MM.1S (cell line): ENCODE data around the gene PSMD11.

ENCODE experiments used
- DNase-seq: peaks from one replicate; pipeline ENCODE4 v3.0.0-alpha.2; 2015
- H2AFZ ChIP-seq: fragments of 300-600 bp; sonication (generic); 2 replicates; pipeline ENCODE4 v1.6.0; 2016; ENCODE audit warnings: antibody characterized with exemption, low read length
- H3F3A ChIP-seq: fragments of 300-600 bp; sonication (generic); 2 replicates; pipeline ENCODE4 v1.6.1; 2016; ENCODE audit warnings: mild to moderate bottlenecking, antibody characterized with exemption, low read length, moderate library complexity, mixed read lengths; ENCODE audit not compliant: insufficient read depth
- H3K27ac ChIP-seq: fragments of 300-600 bp; sonication (generic); 2 replicates; pipeline ENCODE4 v1.5.1; 2016; ENCODE audit warnings: mild to moderate bottlenecking, low read length
- H3K27me3 ChIP-seq: fragments of 300-600 bp; sonication (generic); replicated peaks from 2 replicates; pipeline ENCODE4 v1.6.0; 2016; ENCODE audit warnings: low read length; ENCODE audit not compliant: insufficient read depth
- H3K36me3 ChIP-seq: fragments of 300-600 bp; sonication (generic); replicated peaks from 2 replicates; pipeline ENCODE4 v1.6.1; 2016; ENCODE audit warnings: mild to moderate bottlenecking, low read length, mixed read lengths; ENCODE audit not compliant: insufficient read depth
- H3K4me1 ChIP-seq: fragments of 300-600 bp; sonication (generic); 2 replicates; pipeline ENCODE4 v1.6.1; 2016; ENCODE audit warnings: low read length, mixed read lengths
- H3K4me2 ChIP-seq: fragments of 300-600 bp; sonication (generic); 2 replicates; pipeline ENCODE4 v1.6.0; 2016; ENCODE audit warnings: low read depth, low read length
- H3K4me3 ChIP-seq: fragments of 300-600 bp; sonication (generic); 2 replicates; pipeline ENCODE4 v1.5.1; 2016; ENCODE audit warnings: low read length, mixed read lengths
- H3K79me2 ChIP-seq: fragments of 300-600 bp; sonication (generic); 2 replicates; pipeline ENCODE4 v1.6.1; 2016; ENCODE audit warnings: mixed run types, low read length, mixed read lengths
- H3K9ac ChIP-seq: fragments of 300-600 bp; sonication (generic); 2 replicates; pipeline ENCODE4 v1.6.1; 2016; ENCODE audit warnings: low read length, mixed read lengths
- H3K9me2 ChIP-seq: fragments of 300-600 bp; sonication (generic); replicated peaks from 2 replicates; pipeline ENCODE4 v1.6.1; 2016; ENCODE audit warnings: mild to moderate bottlenecking, low read length, mixed read lengths; ENCODE audit not compliant: insufficient read depth
- H3K9me3 ChIP-seq: fragments of 300-600 bp; sonication (generic); replicated peaks from 2 replicates; pipeline ENCODE4 v1.6.1; 2016; ENCODE audit warnings: mild to moderate bottlenecking, low read length, mixed read lengths; ENCODE audit not compliant: insufficient read depth
- H4K20me1 ChIP-seq: fragments of 300-600 bp; sonication (generic); 2 replicates; pipeline ENCODE4 v1.6.1; 2016; ENCODE audit warnings: mild to moderate bottlenecking, low read length, moderate library complexity, mixed read lengths; ENCODE audit not compliant: insufficient read depth
- CTCF ChIP-seq: fragments of 300-600 bp; sonication (generic); IDR thresholded peaks from 2 replicates; pipeline ENCODE4 v1.5.1; 2016; ENCODE audit warnings: antibody characterized with exemption, low read length, mixed read lengths
- EZH2 ChIP-seq: fragments of 300-600 bp; sonication (generic); optimal IDR thresholded peaks from 2 replicates; pipeline ENCODE3; 2017; ENCODE audit warnings: low read depth, mild to moderate bottlenecking, antibody characterized with exemption, low read length, mixed read lengths
- EZH2phosphoT487 ChIP-seq: fragments of 300-600 bp; sonication (generic); IDR thresholded peaks from 2 replicates; pipeline ENCODE4 v1.6.1; 2018; ENCODE audit warnings: antibody characterized with exemption, low read length

Gene PSMD11

GRCh38 chr17:32471652-32472051 is 27.3 kb downstream of the PSMD11 start:
- Histone ChIP-seq H3F3A (peaks cover 3% of the 10 kb centered on the region; the same call in 1 of the 2 replicates), H3K36me3 (peaks cover 42% of the 10 kb centered on the region)

GRCh38 chr17:32475258-32475657 is 30.9 kb downstream of the PSMD11 start:
- peaks cover 7% of the 10 kb centered on the region for H3F3A ChIP-seq

More at GRCh38 chr17:32471652-32472051, 27.3 kb downstream of the PSMD11 start:
- H3K4me3 ChIP-seq = no peak overlapping the region
- DNase-seq = no peak
- no peaks in the 10 kb centered on the region for H3K9me3 ChIP-seq
- H3K79me2 ChIP-seq = peaks cover 61% of the 10 kb centered on the region
- no peak overlapping the region for H3K27ac ChIP-seq
- peaks cover 10% of the 10 kb centered on the region; the same call in 1 of the 2 replicates for H4K20me1 ChIP-seq
- H3K4me1 ChIP-seq = no peaks in the 10 kb centered on the region
- TF ChIP-seq EZH2 = no peak
- TF ChIP-seq CTCF = no peak
- TF ChIP-seq EZH2phosphoT487 = no peak
- H2AFZ ChIP-seq = no peak overlapping the region
- no peak overlapping the region for H3K4me2 ChIP-seq
- no peaks in the 10 kb centered on the region for H3K9me2 ChIP-seq
- no peaks in the 10 kb centered on the region for H3K27me3 ChIP-seq
- no peak overlapping the region for H3K9ac ChIP-seq

GRCh38 chr17:32477220-32477619 is 32.9 kb downstream of the PSMD11 start:
- no peak for DNase-seq
- Histone ChIP-seq H3K27ac (no peak overlapping the region), H4K20me1 (no peaks in the 10 kb centered on the region), H3F3A (peaks cover 15% of the 10 kb centered on the region), H2AFZ (no peak overlapping the region), H3K9ac (no peak overlapping the region), H3K4me2 (no peak overlapping the region), H3K4me3 (no peak overlapping the region), H3K9me2 (no peaks in the 10 kb centered on the region), H3K4me1 (peaks cover 21% of the 10 kb centered on the region), H3K36me3 (peaks cover 30% of the 10 kb centered on the region), H3K27me3 (no peaks in the 10 kb centered on the region), H3K9me3 (no peaks in the 10 kb centered on the region), H3K79me2 (0 out of 2 replicates have a peak, but pooled peaks cover 16% of the 10 kb centered on the region)
- TF ChIP-seq CTCF = no peak
- no peak for TF ChIP-seq EZH2phosphoT487
- TF ChIP-seq EZH2 = no peak

More at GRCh38 chr17:32475258-32475657, 30.9 kb downstream of the PSMD11 start:
- TF ChIP-seq EZH2 (no peak), EZH2phosphoT487 (no peak), CTCF (no peak)
- no peak overlapping the region for H3K9ac ChIP-seq
- H3K4me3 ChIP-seq = no peak overlapping the region
- H3K27me3 ChIP-seq = no peaks in the 10 kb centered on the region
- H4K20me1 ChIP-seq = 0 out of 2 replicates have a peak, but pooled peaks cover 4% of the 10 kb centered on the region
- H3K9me3 ChIP-seq = no peaks in the 10 kb centered on the region
- H3K4me1 ChIP-seq = peaks cover 4% of the 10 kb centered on the region; the same call in 1 of the 2 replicates
- no peak overlapping the region for H3K27ac ChIP-seq
- no peak for DNase-seq
- H3K36me3 ChIP-seq = peaks cover 34% of the 10 kb centered on the region
- no peaks in the 10 kb centered on the region for H3K9me2 ChIP-seq
- H3K79me2 ChIP-seq = peaks cover 34% of the 10 kb centered on the region
- H2AFZ ChIP-seq = no peak overlapping the region
- H3K4me2 ChIP-seq = no peak overlapping the region
